Endothelial cell of umbilical vein (primary cell): ENCODE measurements around the gene LMTK2. TPM values are rescaled to one million over a fixed set of nuclear protein-coding genes. Genes with fewer than 3 reads are reported as not detected.

Experiments
- BruUV-seq: library from RNA; stranded (reverse); fragments of 400-500 nt; replicated peaks from 2 replicates; lab custom pipeline; 2021; lab: Mats Ljungman, UMichigan
- CTCF ChIA-PET: fragments of 300-600, 350-600 bp; sonication (Branson Sonifier 250); formaldehyde crosslinking; loops from one replicate; lab custom pipeline; 2021; ENCODE audit warnings: antibody characterized with exemption, inconsistent platforms; lab: Charles Lee
- POLR2A ChIA-PET: fragments of 300-600, 350-600 bp; sonication (Branson Sonifier 250); formaldehyde crosslinking; loops from one replicate; lab custom pipeline; 2021; ENCODE audit warnings: antibody characterized with exemption, inconsistent platforms; lab: Charles Lee
- DNase-seq: peaks from one replicate; pipeline ENCODE4 v3.0.0-alpha.2; 2011; ENCODE audit warnings: low read depth, low spot score
- FAIRE-seq: peaks from 2 replicates; lab custom pipeline; 2011; peaks lifted over from hg19 to GRCh38; lab: Jason Lieb, UNC
- H2AFZ ChIP-seq: 2 replicates; pipeline ENCODE4 v1.6.0; 2012; ENCODE audit warnings: low read depth, low read length, control low read depth, inconsistent platforms
- H3K27ac ChIP-seq: 2 replicates; pipeline ENCODE4 v1.5.1; 2011; ENCODE audit warnings: low read depth, mild to moderate bottlenecking, control low read depth, low read length, moderate library complexity; ENCODE audit not compliant: insufficient read depth
- H3K27me3 ChIP-seq, 2 experiments: 2 replicates each; pipeline versions ENCODE4 v1.6.0 to v1.6.1; 2011; ENCODE audit warnings: low read length in 2 of 2, mixed read lengths in 1 of 2; ENCODE audit not compliant: control insufficient read depth in 2 of 2, insufficient read depth in 2 of 2
- H3K36me3 ChIP-seq, 2 experiments: 2 replicates in 1 of 2; 3 replicates in 1 of 2; pipeline ENCODE4 v1.5.1; 2011; ENCODE audit warnings: low read length in 2 of 2, mild to moderate bottlenecking in 1 of 2, moderate library complexity in 1 of 2; ENCODE audit not compliant: control insufficient read depth in 2 of 2, insufficient read depth in 2 of 2; ENCODE audit errors: extremely low read depth in 1 of 2
- H3K4me1 ChIP-seq: 3 replicates; pipeline ENCODE4 v1.5.1; 2011; ENCODE audit warnings: mild to moderate bottlenecking, low read length; ENCODE audit not compliant: control insufficient read depth, insufficient read depth; ENCODE audit errors: extremely low read depth
- H3K4me2 ChIP-seq: 2 replicates; pipeline ENCODE4 v1.6.1; 2011; ENCODE audit warnings: low read length, control low read depth, mixed read lengths; ENCODE audit not compliant: insufficient read depth
- H3K4me3 ChIP-seq, 3 experiments: fragments of 200-600 bp in 1 of 3; sonication (generic), shearing (Covaris generic) in 1 of 3; replicated peaks in 1 of 3; 2 replicates each; pipeline ENCODE4 v1.5.1; 2011 to 2016; ENCODE audit warnings: control low read depth in 3 of 3, low read length in 3 of 3, mild to moderate bottlenecking in 2 of 3, inconsistent platforms in 1 of 3, low read depth in 1 of 3, moderate library complexity in 1 of 3; ENCODE audit not compliant: insufficient read depth in 1 of 3
- H3K79me2 ChIP-seq: 2 replicates; pipeline ENCODE4 v1.6.0; 2012; ENCODE audit warnings: low read length, inconsistent platforms; ENCODE audit not compliant: control insufficient read depth, insufficient read depth
- H3K9ac ChIP-seq: replicated peaks from 2 replicates; pipeline ENCODE3; 2011; ENCODE audit warnings: low read length, control low read depth; ENCODE audit not compliant: insufficient read depth; ENCODE audit errors: extremely low read depth
- H3K9me1 ChIP-seq: replicated peaks from 3 replicates; pipeline ENCODE4 v1.6.0; 2011; ENCODE audit warnings: mild to moderate bottlenecking, low read length; ENCODE audit not compliant: control insufficient read depth, insufficient read depth; ENCODE audit errors: extremely low read depth
- H3K9me3 ChIP-seq: replicated peaks from 2 replicates; pipeline ENCODE4 v1.5.1; 2012; ENCODE audit warnings: low read length, inconsistent platforms; ENCODE audit not compliant: control insufficient read depth, insufficient read depth
- H4K20me1 ChIP-seq: replicated peaks from 2 replicates; pipeline ENCODE3; 2011; ENCODE audit warnings: mild to moderate bottlenecking, low read length; ENCODE audit not compliant: control insufficient read depth, insufficient read depth; ENCODE audit errors: extremely low read depth
- CTCF ChIP-seq, 2 donors: IDR thresholded peaks; 1 replicate in 1 of 2; 2 replicates in 1 of 2; pipeline ENCODE4 v1.5.1; 2011; ENCODE audit warnings: low read length in 2 of 2, mild to moderate bottlenecking in 2 of 2, moderate library complexity in 2 of 2, control low read depth in 1 of 2, inconsistent platforms in 1 of 2, low read depth in 1 of 2; ENCODE audit not compliant: insufficient read depth in 1 of 2; ENCODE audit errors: extremely low read depth in 1 of 2
- MAX ChIP-seq: IDR thresholded peaks from 2 replicates; pipeline ENCODE4 v1.6.1; 2011; ENCODE audit not compliant: insufficient read depth, insufficient read length
- MYC ChIP-seq: IDR thresholded peaks from one replicate; pipeline ENCODE4 v1.6.1; 2011; ENCODE audit warnings: mild to moderate bottlenecking, low read depth, low read length
- POLR2A ChIP-seq: IDR thresholded peaks from 2 replicates; pipeline ENCODE4 v1.6.1; 2012; ENCODE audit warnings: low read depth, mild to moderate bottlenecking, control low read depth, low read length
- POLR2AphosphoS5 ChIP-seq: IDR thresholded peaks from 2 replicates; pipeline ENCODE4 v1.6.1; 2012; ENCODE audit warnings: low read depth, mild to moderate bottlenecking, control low read depth, low read length, moderate library complexity; ENCODE audit not compliant: insufficient read depth
- dilution Hi-C: fragments of 300-500 bp; cut with MboI; formaldehyde crosslinking; loops from one replicate; pipeline ENCODE4 v1.15.0; 2019; ENCODE audit warnings: low sequenced_read_pairs; ENCODE audit not compliant: extremely low pct_ligation_motif_present
- intact Hi-C: fragments of 100-400 bp; cut with micrococcal nuclease; formaldehyde crosslinking; loops from one replicate; pipeline ENCODE4 v1.10.0; 2022
- polyA plus RNA-seq, 4 experiments: library from polyadenylated mRNA; depleted of rRNA in 3 of 4; stranded (reverse) in 3 of 4; unstranded in 1 of 4; fragments of >200 nt; gene quantifications; 2 replicates each; pipeline versions ENCODE4 v1.2.1 to v1.2.3, GENCODE V29; 2011 to 2012; ENCODE audit warnings: missing spikeins in 1 of 4
- total RNA-seq: library from RNA; stranded (reverse); gene quantifications from 2 replicates; pipeline ENCODE4 v1.2.3, GENCODE V29; 2021

LMTK2 gene
- total and polyA plus RNA-seq, 2 donors (not counting 3 experiments of a cell fraction or from before 2014, with no cell fraction given), result 5.9 to 13.8 TPM

GRCh38 chr7:98248156-98248555 is 141.5 kb downstream of the LMTK2 start:
- FAIRE-seq, result no peak
- BruUV-seq, result no TSS peak
- Histone ChIP-seq H3K9ac (no peak overlapping the region), H3K79me2 (peaks cover 36% of the 10 kb centered on the region), H3K4me3 (no peak overlapping the region), H4K20me1 (no peaks in the 10 kb centered on the region), H3K9me1 (no peaks in the 10 kb centered on the region), H3K27me3 (no peaks in the 10 kb centered on the region), H3K9me3 (no peaks in the 10 kb centered on the region), H3K4me1 (peaks cover 55% of the 10 kb centered on the region), H3K4me2 (no peak overlapping the region), H3K27ac (no peak overlapping the region), H2AFZ (no peak overlapping the region), H3K36me3 (peaks cover 0 to 9% of the 10 kb centered on the region in 2 experiments)
- ChIA-PET POLR2A (no interaction called here), CTCF (interaction anchor here (1.0 to 1.5 kb wide), 2 partner anchors 8 to 19 kb away, joined by 3 to 7 read pairs; no protein-coding TSS in a partner anchor)
- intact Hi-C loops (loop anchor here (5.0 kb wide), 1 partner anchor 1079 kb away; the partner anchor contains the start of gene ARPC1A), dilution Hi-C loops (no loop called here)
- DNase-seq, result no peak
- TF ChIP-seq POLR2A, result no peak
- no peak for TF ChIP-seq MAX
- TF ChIP-seq POLR2AphosphoS5, result no peak
- no peak for TF ChIP-seq CTCF (IDR thresholded peaks at IDR 0.05; ENCODE audit: extremely low read depth in 1 of 2, insufficient read depth in 1 of 2, low read depth in 1 of 2, low read length in 2 of 2)
- TF ChIP-seq MYC, result no peak
